HepG2 (cell line): Measurements from ENCODE around the gene GLYR1. TPM values are rescaled to one million over a fixed set of nuclear protein-coding genes. Genes with fewer than 3 reads are reported as not detected.

Experiments used
- ARNT ChIP-seq: fragments of 450-650 bp; IDR thresholded peaks from 2 replicates; pipeline ENCODE4 v1.6.1; 2017
- ETV5 ChIP-seq: IDR thresholded peaks from 2 replicates; pipeline ENCODE4 v1.6.1; 2018; ENCODE audit warnings: missing biosample characterization, missing genetic modification reagents, inconsistent platforms, borderline replicate concordance
- MXD4 ChIP-seq: IDR thresholded peaks from 2 replicates; pipeline ENCODE4 v1.6.1; 2016; ENCODE audit warnings: mild to moderate bottlenecking, missing biosample characterization, missing genetic modification reagents
- NCOA2 ChIP-seq: sonication (generic); formaldehyde crosslinking; IDR thresholded peaks from 2 replicates; pipeline ENCODE4 v1.8.0; 2022; ENCODE audit warnings: inconsistent platforms
- NR2F6 ChIP-seq, 2 experiments: IDR thresholded peaks; 2 replicates each; pipeline ENCODE4 v1.6.1; 2016; ENCODE audit warnings: antibody characterized with exemption in 1 of 2, mild to moderate bottlenecking in 1 of 2
- ZBTB20 ChIP-seq: sonication (generic); formaldehyde crosslinking; IDR thresholded peaks from 2 replicates; pipeline ENCODE4 v1.8.1; 2023; ENCODE audit warnings: missing genetic modification reagents, low read depth, mild to moderate bottlenecking, borderline replicate concordance
- ZBTB38 ChIP-seq: sonication (generic); formaldehyde crosslinking; IDR thresholded peaks from 2 replicates; pipeline ENCODE4 v1.5.1; 2020; ENCODE audit warnings: mild to moderate bottlenecking, missing genetic modification reagents
- ZNF124 ChIP-seq: sonication (generic); formaldehyde crosslinking; IDR thresholded peaks from 2 replicates; pipeline ENCODE4 v1.4.0; 2020; ENCODE audit warnings: missing genetic modification reagents
- ZNF232 ChIP-seq: sonication (generic); formaldehyde crosslinking; IDR thresholded peaks from 2 replicates; pipeline ENCODE4 v1.4.0; 2020; ENCODE audit warnings: missing genetic modification reagents, borderline replicate concordance
- ZNF251 ChIP-seq: sonication (generic); formaldehyde crosslinking; IDR thresholded peaks from 2 replicates; pipeline ENCODE4 v1.9.0; 2021; ENCODE audit warnings: mild to moderate bottlenecking, missing genetic modification reagents
- ZNF547 ChIP-seq: sonication (generic); formaldehyde crosslinking; IDR thresholded peaks from 2 replicates; pipeline ENCODE4 v1.5.1; 2020; ENCODE audit warnings: mild to moderate bottlenecking, missing genetic modification reagents
- ZNF589 ChIP-seq: sonication (generic); formaldehyde crosslinking; conservative IDR thresholded peaks from 2 replicates; pipeline ENCODE4 v1.8.0; 2022; ENCODE audit warnings: mild to moderate bottlenecking, moderate library complexity, missing genetic modification reagents
- polyA plus RNA-seq, 8 experiments: library from polyadenylated mRNA; depleted of rRNA in 3 of 8; stranded (reverse) in 7 of 8; unstranded in 1 of 8; fragments of >200 nt; fragmentation: Illumina TruSeq in 4 of 8; extraction: Trizol in 4 of 8; gene quantifications; 2 replicates each; pipeline versions ENCODE4 v1.2.1 to v1.2.3, GENCODE V29; 2011 to 2016; ENCODE audit warnings: low read depth in 4 of 8, missing spikeins in 1 of 8, mixed read lengths in 1 of 8; ENCODE audit not compliant: insufficient read depth in 1 of 8
- total RNA-seq, 5 experiments: library from RNA; depleted of rRNA; stranded (reverse); fragments of >200 nt; fragmentation: Illumina TruSeq; extraction: Trizol; gene quantifications; 2 replicates each; pipeline ENCODE4 v1.2.3, GENCODE V29; 2016; ENCODE audit warnings: low read depth in 1 of 5
- TF ChIP-seq, protein P1 (sequence below): sonication (generic); formaldehyde crosslinking; IDR thresholded peaks from 2 replicates; pipeline ENCODE4 v1.9.0; 2022; ENCODE audit warnings: missing genetic modification reagents, mild to moderate bottlenecking, borderline replicate concordance
- TF ChIP-seq, protein P2 (sequence below): fragments of 450-650 bp; IDR thresholded peaks from 2 replicates; pipeline ENCODE4 v1.6.1; 2017
- TF ChIP-seq, protein P3 (sequence below): sonication (generic); formaldehyde crosslinking; conservative IDR thresholded peaks from 2 replicates; pipeline ENCODE4 v1.8.0; 2022; ENCODE audit warnings: mild to moderate bottlenecking, moderate library complexity, missing genetic modification reagents
- TF ChIP-seq, protein P4 (sequence below): sonication (generic); formaldehyde crosslinking; IDR thresholded peaks from 2 replicates; pipeline ENCODE4 v1.4.0; 2020; ENCODE audit warnings: missing genetic modification reagents
- TF ChIP-seq, protein P5 (sequence below): sonication (generic); formaldehyde crosslinking; IDR thresholded peaks from 2 replicates; pipeline ENCODE4 v1.8.0; 2022; ENCODE audit warnings: missing genetic modification reagents, mild to moderate bottlenecking, borderline replicate concordance
- TF ChIP-seq, protein P6 (sequence below): sonication (generic); formaldehyde crosslinking; IDR thresholded peaks from 2 replicates; pipeline ENCODE4 v1.5.0; 2020; ENCODE audit warnings: mild to moderate bottlenecking, missing genetic modification reagents

The GLYR1 gene
- total and polyA plus RNA-seq, 2 of the 13 experiments (the other 11 are each of a cell fraction or from before 2014, with no cell fraction given): 28.3 to 48.7 TPM

DNA sequence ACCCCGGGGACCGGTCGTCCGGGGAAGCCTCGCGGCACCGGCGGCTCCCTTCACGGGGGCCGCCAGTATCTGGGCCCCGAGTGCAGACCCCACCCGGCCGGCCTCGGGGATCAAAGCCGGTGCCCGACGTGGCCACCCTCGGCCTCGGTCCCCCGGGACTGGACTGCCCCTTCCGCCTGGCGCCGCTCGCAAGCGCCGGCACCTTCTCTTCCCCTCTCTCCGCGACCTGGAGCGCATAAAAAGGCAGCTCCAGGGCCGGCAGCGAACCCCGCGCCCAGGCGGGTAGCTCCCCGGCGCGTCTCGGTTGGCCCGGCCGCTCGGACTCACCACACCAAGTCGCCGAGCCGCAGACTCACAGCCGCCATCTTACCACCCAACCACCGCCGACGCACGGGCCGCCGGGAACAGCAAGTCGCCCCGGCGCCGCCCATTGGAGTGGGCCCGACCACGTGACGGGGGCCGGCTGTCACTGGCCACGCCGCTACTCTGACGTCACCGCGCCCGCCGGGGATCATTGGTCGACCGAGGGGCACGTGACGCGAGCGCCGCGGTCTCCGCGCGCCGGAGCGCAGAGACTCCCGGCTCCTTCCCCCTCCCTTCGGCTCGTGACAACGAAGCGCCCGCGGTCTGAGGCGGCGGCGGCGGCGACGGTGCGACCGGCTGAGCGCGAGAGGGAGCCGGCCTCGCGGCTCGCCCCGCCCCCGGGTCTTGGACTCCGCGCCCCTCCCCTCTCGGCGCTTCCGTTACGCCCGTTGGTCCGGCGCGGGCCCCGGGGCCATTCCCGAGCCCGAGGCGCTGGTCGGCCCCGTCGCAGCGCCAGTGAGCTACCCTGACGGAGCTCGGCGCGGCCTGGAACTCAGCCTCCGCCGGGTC lies at the start of gene GLYR1, which contains the start of gene UBN1 (continued):
- TF ChIP-seq, protein P1, sequence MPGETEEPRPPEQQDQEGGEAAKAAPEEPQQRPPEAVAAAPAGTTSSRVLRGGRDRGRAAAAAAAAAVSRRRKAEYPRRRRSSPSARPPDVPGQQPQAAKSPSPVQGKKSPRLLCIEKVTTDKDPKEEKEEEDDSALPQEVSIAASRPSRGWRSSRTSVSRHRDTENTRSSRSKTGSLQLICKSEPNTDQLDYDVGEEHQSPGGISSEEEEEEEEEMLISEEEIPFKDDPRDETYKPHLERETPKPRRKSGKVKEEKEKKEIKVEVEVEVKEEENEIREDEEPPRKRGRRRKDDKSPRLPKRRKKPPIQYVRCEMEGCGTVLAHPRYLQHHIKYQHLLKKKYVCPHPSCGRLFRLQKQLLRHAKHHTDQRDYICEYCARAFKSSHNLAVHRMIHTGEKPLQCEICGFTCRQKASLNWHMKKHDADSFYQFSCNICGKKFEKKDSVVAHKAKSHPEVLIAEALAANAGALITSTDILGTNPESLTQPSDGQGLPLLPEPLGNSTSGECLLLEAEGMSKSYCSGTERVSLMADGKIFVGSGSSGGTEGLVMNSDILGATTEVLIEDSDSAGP (CRISPR knock-in tag): peak; percentile 82; the same call in 1 of the 2 replicates
- no peak for TF ChIP-seq ZNF124 (CRISPR knock-in tag)
- peak; percentile 27; the same call in 1 of the 2 replicates for TF ChIP-seq MXD4
- TF ChIP-seq, protein P2, sequence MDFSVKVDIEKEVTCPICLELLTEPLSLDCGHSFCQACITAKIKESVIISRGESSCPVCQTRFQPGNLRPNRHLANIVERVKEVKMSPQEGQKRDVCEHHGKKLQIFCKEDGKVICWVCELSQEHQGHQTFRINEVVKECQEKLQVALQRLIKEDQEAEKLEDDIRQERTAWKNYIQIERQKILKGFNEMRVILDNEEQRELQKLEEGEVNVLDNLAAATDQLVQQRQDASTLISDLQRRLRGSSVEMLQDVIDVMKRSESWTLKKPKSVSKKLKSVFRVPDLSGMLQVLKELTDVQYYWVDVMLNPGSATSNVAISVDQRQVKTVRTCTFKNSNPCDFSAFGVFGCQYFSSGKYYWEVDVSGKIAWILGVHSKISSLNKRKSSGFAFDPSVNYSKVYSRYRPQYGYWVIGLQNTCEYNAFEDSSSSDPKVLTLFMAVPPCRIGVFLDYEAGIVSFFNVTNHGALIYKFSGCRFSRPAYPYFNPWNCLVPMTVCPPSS: no peak
- TF ChIP-seq, protein P3, sequence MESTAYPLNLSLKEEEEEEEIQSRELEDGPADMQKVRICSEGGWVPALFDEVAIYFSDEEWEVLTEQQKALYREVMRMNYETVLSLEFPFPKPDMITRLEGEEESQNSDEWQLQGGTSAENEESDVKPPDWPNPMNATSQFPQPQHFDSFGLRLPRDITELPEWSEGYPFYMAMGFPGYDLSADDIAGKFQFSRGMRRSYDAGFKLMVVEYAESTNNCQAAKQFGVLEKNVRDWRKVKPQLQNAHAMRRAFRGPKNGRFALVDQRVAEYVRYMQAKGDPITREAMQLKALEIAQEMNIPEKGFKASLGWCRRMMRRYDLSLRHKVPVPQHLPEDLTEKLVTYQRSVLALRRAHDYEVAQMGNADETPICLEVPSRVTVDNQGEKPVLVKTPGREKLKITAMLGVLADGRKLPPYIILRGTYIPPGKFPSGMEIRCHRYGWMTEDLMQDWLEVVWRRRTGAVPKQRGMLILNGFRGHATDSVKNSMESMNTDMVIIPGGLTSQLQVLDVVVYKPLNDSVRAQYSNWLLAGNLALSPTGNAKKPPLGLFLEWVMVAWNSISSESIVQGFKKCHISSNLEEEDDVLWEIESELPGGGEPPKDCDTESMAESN (CRISPR knock-in tag): no peak; the same call in 1 of the 2 replicates
- TF ChIP-seq ARNT: no peak
- TF ChIP-seq ZNF547: 0 out of 2 replicates have a peak, but pooled peaks have one; percentile 46
- no peak for TF ChIP-seq NR2F6 (IDR thresholded peaks at IDR 0.05)
- TF ChIP-seq NR2F6 (CRISPR knock-in tag; IDR thresholded peaks at IDR 0.05): no peak
- TF ChIP-seq ZBTB38 (CRISPR knock-in tag): 0 out of 2 replicates have a peak, but pooled peaks have one; percentile 46
- TF ChIP-seq, protein P4, sequence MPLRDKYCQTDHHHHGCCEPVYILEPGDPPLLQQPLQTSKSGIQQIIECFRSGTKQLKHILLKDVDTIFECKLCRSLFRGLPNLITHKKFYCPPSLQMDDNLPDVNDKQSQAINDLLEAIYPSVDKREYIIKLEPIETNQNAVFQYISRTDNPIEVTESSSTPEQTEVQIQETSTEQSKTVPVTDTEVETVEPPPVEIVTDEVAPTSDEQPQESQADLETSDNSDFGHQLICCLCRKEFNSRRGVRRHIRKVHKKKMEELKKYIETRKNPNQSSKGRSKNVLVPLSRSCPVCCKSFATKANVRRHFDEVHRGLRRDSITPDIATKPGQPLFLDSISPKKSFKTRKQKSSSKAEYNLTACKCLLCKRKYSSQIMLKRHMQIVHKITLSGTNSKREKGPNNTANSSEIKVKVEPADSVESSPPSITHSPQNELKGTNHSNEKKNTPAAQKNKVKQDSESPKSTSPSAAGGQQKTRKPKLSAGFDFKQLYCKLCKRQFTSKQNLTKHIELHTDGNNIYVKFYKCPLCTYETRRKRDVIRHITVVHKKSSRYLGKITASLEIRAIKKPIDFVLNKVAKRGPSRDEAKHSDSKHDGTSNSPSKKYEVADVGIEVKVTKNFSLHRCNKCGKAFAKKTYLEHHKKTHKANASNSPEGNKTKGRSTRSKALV (CRISPR knock-in tag): no peak
- TF ChIP-seq, protein P5, sequence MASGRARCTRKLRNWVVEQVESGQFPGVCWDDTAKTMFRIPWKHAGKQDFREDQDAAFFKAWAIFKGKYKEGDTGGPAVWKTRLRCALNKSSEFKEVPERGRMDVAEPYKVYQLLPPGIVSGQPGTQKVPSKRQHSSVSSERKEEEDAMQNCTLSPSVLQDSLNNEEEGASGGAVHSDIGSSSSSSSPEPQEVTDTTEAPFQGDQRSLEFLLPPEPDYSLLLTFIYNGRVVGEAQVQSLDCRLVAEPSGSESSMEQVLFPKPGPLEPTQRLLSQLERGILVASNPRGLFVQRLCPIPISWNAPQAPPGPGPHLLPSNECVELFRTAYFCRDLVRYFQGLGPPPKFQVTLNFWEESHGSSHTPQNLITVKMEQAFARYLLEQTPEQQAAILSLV (CRISPR knock-in tag): peak; percentile 18; the same call in 1 of the 2 replicates
- no peak for TF ChIP-seq ZNF251 (CRISPR knock-in tag)
- 0 out of 2 replicates have a peak, but pooled peaks have one; percentile 45 for TF ChIP-seq ZNF232 (CRISPR knock-in tag)
- no peak for TF ChIP-seq NCOA2 (CRISPR knock-in tag)
- TF ChIP-seq, protein P6, sequence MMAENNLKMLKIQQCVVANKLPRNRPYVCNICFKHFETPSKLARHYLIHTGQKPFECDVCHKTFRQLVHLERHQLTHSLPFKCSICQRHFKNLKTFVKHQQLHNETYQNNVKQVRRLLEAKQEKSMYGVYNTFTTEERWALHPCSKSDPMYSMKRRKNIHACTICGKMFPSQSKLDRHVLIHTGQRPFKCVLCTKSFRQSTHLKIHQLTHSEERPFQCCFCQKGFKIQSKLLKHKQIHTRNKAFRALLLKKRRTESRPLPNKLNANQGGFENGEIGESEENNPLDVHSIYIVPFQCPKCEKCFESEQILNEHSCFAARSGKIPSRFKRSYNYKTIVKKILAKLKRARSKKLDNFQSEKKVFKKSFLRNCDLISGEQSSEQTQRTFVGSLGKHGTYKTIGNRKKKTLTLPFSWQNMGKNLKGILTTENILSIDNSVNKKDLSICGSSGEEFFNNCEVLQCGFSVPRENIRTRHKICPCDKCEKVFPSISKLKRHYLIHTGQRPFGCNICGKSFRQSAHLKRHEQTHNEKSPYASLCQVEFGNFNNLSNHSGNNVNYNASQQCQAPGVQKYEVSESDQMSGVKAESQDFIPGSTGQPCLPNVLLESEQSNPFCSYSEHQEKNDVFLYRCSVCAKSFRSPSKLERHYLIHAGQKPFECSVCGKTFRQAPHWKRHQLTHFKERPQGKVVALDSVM (CRISPR knock-in tag): no peak; the same call in 1 of the 2 replicates
- no peak for TF ChIP-seq ZNF589 (CRISPR knock-in tag)
- no peak for TF ChIP-seq ZBTB20
- no peak for TF ChIP-seq ETV5 (CRISPR knock-in tag)
